Urothelium cell line (cell line): Measurements from ENCODE around the gene DNASE1L3.
"Not testable (repeated sequence)": the region's sequence is repeated elsewhere in the genome, so short reads cannot be mapped to it uniquely, and the experiment has no call there.

Experiments used
- DNase-seq: peaks from one replicate; pipeline ENCODE4 v3.0.0; 2011; ENCODE audit warnings: low spot score, mixed read lengths
- FAIRE-seq: peaks from 2 replicates; lab custom pipeline; 2011; peaks lifted over from hg19 to GRCh38; lab: Jason Lieb, UNC

Gene DNASE1L3

DNA sequence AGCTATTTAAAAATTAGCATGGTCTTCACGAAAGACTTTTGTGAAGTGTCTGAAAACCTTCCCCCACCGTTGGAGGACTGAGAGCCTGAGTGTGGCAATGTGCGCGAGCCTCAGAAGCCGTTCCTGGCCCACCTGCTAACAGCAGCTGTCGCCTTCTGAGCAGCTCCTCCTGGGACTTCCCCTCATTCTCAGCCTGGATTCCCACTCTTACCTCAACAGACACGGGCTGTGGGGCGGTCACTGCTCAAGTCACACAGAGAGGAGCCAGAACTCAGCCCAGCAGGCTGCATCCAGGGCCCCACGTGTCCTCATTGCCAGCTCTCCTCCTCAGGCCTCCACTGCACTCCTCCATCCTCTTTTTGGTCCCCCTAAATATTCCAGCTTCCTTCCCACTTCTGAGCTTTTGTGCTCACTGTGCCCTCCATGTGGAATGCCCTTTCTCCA lies 7.8 kb downstream of the DNASE1L3 start:
- FAIRE-seq, result no peak
- DNase-seq, result no peak

DNA sequence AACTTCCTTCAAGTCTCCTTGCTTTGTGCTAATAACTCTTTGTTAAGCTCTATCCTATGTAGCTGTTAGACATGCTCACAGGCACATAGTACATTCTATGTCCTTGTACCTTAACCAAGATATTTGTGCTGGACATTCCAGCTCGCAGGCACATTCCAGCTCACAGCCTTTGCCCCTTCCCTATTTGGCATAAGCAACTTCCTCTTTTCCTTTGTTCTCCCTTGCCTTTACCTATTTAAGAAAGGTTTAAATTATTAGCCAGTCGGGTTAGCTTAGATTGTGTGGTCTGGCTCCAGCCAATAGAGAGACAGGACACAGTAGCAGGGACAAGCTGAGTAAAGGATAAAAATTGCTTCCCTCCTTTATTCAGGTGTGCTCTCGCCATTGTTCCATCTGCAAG lies 9.3 kb downstream of the DNASE1L3 start:
- FAIRE-seq, result not testable (repeated sequence)

DNA sequence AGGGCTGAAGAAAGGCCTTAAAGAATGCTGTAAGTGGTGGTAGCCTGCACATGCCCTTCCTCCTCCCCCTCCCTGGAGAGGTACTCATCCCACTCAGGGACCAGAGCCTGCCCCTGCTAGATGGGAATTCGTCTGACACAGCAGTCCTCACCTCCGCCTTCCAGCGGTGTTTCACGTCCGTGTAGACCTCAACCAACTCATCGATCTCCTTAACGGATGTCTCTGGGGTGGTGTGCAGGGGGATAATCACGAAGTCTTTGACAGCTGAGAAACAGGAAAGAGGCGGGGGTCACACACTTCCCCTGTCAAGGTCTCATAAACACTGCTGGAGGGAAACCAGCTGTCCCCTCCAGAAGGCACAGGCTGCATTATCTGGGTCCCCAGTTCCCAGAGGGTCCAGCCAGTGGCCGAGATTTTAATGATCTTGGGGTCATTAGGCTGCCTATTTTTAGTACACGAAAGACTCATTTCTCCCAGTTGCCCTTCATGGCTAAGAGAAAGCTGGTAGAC lies 9.9 kb downstream of the DNASE1L3 start:
- no peak for FAIRE-seq
- DNase-seq, result no peak

More for the DNA sequence above, 9.3 kb downstream of the DNASE1L3 start:
- DNase-seq, result not testable (repeated sequence)

DNA sequence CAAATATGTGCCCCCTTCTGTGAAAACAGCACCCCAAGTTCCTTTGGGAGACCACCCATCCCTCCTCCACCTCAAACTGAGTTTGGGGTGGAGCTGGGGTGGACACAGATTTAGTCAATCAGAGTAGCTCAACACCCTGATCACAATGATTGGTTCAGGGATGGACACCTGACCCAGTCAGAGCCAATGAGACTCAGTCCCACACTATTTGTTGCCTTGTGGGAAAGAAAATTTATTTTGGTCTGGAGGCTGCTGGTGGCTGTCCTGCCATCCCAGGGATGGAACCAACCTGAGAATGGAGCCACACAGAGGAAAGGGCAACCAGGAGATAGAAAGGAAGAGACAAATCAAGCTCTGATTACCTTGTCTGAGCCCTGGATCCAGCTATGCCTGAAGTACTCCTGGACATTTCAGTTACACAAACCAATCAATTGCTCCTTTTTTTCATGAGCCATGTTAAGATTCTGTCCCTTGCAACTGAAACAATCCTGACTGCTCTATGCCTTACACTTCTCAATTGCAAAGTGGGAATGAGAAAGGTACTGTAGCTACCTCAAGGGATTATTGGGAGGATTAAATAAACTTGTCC lies 10.6 kb downstream of the DNASE1L3 start:
- FAIRE-seq (no peak), DNase-seq (no peak)

DNA sequence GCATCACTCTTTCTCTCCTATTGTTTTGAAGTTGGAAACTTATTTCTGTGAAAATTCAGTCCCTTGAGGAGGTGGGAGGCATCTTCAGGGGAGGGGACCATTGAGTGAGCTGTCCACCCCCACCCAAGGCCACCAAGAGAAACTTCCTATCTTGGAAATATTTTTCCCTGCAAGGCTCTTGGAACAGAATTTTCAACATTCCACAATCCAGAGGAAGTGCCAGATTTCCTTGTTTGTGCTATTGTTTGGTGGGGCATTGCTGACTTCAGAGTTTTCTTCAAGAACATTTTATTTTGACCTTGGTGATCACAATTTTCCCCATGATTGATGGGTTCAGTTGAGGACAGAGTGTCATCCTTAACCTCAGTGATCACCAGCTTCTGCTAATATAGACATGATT lies 12.0 kb downstream of the DNASE1L3 start:
- no peak for DNase-seq
- FAIRE-seq, result no peak

DNA sequence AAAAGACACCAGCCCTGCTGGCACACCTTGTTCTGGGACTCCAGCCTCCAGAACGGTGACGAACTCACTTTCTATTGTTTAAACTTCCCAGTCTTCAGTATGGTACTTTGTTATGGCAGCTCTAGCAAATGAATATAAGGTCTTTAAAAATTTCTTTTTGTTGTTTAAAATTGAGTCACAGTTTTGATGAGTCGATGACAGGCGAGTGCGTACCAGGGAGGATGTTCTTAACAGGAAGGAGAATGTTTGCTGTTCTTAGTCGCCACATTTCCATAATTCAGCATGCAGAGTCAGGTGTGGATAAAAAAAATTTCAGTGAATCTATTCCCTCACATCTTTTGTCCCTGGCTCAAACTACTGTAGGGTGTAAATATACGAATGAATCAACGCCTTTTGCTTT lies 12.4 kb downstream of the DNASE1L3 start:
- DNase-seq (no peak), FAIRE-seq (no peak)

DNA sequence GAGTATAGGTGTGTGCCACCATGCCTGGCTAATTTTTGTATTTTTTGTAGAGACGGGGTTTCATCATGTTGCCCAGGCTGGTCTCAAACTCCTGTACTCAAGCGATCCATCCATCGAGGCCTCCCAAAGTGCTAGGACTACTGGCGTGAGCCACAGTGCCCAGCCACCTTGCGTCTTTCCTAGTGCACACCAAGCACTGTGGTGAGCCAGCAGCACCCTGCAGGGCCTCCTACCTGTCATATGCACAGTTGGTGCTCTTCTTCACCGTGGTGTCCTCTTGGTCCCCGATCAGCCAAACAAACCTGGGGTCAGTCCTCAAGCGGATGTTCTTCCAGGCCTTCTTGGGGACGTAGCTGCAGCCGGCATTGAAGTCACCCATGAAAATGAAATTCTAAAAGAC lies 13.2 kb downstream of the DNASE1L3 start:
- FAIRE-seq, result no peak
- DNase-seq, result no peak

DNA sequence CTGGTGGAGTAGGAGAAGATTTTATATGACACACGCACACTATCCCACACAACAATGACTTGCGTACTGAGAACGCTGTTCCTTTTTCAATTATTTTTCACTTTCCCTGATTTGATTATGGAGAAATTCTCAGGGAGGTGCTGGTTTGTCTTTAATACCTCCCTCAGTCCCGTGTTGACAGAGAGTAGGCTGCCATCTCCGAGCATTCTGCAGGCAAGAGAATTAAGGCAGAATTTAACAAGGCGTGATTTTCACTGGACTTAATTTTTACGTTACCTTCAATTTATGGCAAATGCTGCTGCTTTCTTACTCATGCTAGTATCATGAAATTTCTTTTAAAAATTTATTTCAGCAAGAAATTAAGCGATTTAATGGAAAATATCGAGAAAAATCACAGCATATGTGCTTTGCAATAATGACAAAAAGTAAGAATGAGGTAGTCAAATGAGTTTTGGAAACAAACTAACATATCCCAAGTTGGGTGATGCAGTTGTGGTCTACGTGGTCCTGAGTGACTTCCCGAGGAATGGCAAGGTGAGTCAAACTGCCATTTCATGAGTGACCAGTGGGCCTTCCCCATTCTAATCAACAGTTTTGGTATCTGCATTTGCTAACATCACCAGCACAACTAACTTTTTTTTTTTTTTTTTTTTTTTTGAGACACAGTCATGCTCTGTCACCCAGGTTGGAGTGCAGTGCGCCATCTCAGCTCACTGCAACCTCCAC lies 16.9 kb downstream of the DNASE1L3 start:
- DNase-seq (no peak), FAIRE-seq (no peak)

DNA sequence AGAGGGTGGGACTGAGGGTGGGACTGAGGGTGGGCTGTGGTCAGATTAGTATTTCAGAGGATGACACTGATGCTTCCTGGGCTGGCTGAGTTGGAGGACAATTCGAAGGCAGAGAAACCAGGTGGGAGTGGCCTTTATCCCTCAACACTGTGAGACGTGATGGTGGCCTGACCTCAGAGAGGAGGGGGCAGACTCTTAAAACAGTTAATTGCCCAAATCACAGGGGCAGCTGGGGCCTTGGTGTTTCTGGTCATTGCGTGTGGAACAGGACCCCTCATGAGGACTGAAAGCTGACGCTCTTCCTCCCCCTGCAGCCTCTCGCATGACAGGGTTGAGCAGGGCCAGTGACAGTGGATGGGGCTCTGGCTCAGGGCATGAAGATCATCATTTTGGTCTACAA lies 18.7 kb downstream of the DNASE1L3 start:
- DNase-seq, result no peak
- no peak for FAIRE-seq

DNA sequence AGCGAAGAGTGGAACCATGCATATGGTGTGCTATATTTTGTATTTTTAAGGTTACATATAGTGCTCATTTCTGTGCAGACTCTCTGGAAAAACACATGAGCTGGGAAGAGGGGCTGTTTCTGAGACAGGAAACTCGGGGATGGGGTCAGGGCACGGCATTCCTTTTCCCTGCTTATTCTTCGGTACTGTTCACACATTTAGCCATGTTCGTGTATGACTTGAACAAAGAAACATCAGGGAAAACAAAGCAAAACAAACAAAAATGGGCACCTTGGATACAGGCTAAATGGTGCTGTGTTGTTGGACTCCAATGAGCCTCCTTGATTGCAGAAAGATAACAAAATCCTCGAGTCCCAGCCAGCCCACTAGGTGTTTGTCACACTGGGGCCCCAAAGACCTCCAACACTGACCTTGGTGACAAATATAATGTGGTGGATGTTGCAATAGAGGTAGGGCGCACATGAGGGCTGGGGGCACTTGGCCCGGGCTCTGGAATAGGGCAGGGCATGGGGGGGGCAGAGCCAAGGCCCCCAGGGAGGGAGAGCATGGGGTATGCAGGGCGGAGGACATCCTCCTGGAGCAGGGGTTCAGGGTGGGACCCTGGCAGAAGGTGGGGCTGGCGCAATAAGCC lies 19.3 kb downstream of the DNASE1L3 start:
- DNase-seq (no peak), FAIRE-seq (no peak)

DNA sequence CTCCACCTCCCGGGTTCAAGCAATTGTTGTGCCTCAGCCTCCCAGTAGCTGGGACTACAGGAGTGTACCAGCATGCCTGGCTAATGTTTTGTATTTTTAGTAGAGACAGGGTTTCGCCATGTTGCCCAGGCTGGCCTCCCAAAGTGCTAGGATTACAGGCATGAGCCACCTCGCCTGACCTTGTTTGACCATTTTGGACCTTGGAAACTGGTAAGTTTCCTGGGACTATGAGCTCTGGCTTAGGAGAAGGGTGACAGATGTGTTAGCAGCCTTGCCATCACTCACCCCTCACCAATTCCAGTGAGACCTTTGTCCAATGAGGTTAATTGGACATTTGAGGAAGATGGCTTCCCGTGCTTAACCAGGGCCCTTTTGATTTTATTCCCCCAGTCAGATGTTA lies 19.9 kb downstream of the DNASE1L3 start:
- DNase-seq, result no peak
- FAIRE-seq, result no peak

DNA sequence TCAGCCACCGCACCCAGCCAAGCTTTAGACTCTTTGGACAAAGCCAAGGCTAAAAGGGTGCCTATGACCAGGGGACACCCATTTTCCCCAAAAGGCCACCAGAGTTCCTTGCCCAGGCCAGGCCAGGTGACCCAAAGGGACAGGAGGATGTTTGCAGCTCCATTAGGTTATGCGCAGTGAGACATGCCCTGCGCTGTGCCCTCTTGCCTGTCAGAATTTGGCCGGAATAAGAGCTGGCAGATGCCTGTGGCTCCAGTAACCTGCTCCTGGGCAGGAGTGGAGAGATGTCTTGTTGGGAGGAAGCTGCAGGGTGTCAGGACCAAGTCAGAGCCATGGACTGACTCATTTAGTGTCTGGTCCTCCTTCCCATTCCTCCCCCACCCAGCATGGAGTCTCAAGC lies 20.5 kb downstream of the DNASE1L3 start:
- FAIRE-seq (no peak), DNase-seq (no peak)

DNA sequence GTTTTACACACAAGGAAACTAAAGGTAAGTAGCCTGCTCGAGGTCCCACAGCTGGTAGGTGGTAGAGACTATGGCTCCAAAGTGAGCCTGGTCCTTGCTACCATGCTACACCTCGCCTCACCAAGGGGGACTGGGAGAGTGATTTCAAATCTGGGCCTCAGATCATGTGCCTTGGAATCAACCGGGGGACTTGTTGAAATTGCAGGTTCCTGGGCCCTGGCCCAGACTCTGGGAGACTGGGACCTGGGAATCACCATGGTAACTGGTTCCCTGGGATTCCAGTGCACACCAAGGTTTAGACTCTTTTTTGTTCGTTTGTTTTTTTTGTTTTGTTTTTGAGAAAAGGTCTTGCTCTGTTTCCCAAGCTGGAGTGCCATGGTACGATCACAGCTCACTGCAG lies 21.1 kb downstream of the DNASE1L3 start:
- DNase-seq (no peak), FAIRE-seq (no peak)

DNA sequence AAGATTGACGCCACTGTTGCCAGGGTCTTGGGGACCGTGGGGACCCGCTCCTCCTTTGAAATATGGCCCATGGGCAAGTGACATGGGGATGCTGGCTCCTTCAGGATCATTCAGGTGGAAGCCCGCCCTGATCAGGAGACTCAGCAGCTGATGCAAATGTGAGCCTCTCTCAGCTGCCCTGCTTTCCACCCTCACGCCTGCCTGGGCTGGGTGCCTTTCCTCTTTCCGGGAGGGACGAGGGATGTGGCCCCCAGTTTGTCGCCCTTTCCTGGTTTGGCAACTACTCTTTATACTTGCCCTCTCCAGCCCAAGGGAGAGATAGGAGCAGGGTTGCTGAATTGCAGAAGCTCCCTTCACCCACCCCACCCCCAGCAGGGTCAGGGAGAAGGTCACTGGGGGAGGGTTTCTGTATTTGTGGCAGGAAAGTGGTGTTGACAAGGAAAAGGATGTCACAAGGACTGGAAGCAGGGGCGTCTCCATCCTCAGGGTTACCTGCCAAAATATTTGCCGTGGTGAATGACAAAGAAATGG lies 21.8 kb downstream of the DNASE1L3 start:
- FAIRE-seq (no peak), DNase-seq (no peak)

DNA sequence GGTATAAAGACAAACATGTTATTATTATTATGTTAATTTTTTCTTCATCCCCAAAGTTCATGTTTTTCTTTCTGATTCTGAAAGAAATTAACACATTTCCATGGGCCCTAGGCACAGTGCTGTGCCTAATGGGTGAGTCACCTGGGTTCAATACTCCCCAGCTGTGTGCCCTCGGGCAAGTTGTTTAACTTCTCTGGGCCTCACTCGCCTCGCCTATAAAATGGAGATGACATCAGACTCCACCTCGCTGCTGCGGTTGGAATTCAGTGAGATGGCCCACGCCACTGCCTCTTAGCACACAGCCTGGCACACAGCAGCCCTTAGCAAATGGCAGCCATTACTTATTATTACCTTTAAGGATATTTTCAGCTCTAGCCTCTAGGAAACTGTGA lies 22.6 kb downstream of the DNASE1L3 start:
- FAIRE-seq, result no peak
- DNase-seq, result no peak

DNA sequence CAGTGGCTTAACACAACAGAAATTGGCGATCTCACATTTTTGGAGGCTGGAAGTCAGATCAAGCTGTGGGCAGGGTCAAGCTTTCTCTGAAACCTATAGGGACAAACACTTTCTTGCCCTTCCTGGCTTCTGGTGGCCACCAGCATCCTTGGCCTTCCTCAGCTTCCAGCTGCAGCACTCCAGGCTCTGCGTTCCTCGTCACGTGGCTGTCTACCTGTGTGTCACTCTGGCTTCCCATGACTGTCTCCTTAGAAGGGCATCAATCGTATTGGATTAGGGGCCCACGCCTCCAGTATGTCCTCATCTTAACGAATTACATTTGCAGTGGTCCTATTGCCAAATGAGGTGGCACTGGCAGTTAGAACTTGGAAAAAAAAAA lies 25.8 kb downstream of the DNASE1L3 start:
- FAIRE-seq (no peak), DNase-seq (no peak)

DNA sequence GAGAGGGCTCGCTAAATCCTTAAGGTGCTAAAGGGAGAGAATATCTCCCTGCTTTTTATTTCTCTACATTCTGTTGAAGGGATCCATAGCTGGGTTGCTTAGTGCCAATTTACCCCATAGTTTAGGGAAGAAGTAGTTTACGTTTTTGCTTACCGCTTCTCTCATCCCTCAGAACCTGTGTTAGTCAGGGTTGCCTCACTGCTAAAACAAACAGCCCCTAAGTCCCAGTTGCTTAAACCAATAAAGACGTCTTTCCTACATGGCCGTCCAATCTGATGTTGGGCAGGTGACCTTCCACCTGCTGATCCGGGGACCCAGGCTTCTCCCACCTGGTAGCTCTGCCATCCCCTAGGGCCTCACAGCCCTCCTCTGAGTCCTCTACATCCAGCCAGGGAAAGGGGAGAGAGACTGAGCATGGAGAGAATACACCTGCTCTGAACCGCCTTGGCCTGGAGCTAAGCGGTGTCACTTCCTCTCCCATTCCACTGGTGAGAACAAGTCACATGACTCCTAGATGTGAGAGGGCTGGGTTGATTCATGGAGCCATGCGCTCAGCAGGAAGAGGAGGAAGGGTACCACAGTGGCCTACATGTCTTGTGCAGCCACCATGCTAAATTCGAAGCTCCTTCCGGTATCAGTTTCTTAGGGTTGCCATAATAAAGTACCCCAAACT lies 26.3 kb downstream of the DNASE1L3 start:
- DNase-seq (no peak), FAIRE-seq (no peak)

DNA sequence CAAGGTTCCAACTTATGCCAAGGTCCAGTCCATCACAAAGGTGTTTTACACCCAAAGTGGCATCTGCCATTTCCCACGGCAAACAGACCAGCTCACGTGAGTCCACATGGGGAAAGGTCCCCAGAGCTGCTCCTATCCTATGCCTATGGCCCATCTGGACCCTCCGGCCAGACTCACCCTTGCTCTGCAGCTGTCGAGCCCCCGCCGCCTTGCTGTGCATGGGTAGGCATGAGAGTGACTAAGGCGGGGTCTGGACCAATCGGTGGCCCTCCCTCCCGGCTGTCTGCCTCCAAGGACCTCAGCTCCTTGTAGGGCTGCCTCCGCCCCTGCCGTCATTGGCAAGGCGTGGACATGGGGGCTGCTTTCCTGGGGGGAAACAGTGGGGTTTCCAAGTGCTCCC lies 26.9 kb downstream of the DNASE1L3 start:
- no peak for DNase-seq
- no peak for FAIRE-seq

DNA sequence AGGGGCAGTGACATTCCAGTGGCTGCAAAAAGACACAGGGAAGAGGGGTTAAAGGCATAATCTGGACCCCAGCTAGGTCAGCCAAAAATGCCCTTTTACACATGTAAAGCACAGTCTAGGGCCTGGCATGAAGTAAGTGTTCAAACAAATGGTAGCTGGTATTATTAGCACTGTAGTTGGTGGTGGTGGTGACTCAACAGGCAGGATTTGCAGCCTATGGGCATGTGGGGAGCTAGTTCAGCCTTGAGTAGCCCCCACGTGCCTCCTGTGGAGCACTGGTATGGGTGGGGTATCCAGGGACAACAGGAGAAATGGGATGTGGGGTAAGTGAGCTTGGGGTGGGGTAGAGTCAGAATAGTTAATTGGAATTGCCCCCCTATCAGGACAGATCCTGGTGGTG lies 27.6 kb downstream of the DNASE1L3 start:
- no peak for DNase-seq
- FAIRE-seq, result no peak

DNA sequence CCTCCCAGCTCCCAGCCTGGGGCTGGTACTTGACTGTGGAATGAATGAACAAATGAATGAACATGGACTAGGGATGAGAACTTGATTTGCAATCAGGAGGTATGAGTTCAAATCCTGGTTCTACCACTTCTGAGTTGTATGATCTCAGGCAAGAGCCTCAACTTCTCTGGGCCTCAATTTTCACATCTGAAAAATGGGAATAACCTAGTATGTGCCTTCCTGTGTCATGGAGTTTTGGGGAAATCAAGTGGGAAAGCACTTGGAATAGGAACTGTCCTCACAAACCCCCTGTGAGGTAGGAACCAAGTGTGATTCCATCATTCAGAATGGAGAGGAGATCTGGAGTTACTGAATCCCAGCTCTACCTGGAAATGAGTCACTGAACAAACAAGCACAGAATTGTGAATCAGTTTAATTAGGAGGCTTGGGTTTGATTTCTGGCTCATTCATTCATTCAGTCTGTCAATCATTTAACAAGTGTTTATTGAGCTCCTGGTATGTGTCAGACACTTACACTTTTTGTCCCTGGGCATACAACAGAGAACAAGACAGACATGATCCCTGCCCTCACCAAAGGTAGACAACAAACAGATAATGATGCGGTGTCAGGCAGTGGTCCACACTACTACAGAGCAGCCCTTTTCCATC lies 29.7 kb downstream of the DNASE1L3 start:
- no peak for FAIRE-seq
- no peak for DNase-seq
